Colonic mucosa (tissue), 4 donors: ENCODE data around the gene DSCAML1. TPM values are rescaled to one million over a fixed set of nuclear protein-coding genes. Genes with fewer than 3 reads are reported as not detected.

Experiments used
- DNase-seq: peaks from one replicate; pipeline ENCODE4 v3.0.0-alpha.2; 2020
- H3K27ac ChIP-seq: fragments of 200-600 bp; one replicate; pipeline ENCODE4 v1.8.0; 2021
- H3K27me3 ChIP-seq: fragments of 200-600 bp; one replicate; pipeline ENCODE4 v1.8.0; 2021
- H3K36me3 ChIP-seq: fragments of 200-600 bp; one replicate; pipeline ENCODE4 v1.8.0; 2021
- H3K4me1 ChIP-seq: fragments of 200-600 bp; one replicate; pipeline ENCODE4 v1.8.0; 2021; ENCODE audit warnings: mild to moderate bottlenecking
- H3K4me3 ChIP-seq: fragments of 200-600 bp; one replicate; pipeline ENCODE4 v1.8.0; 2021
- H3K9ac ChIP-seq, 2 donors: one replicate each; pipeline ENCODE4 v1.7.0; 2013; ENCODE audit warnings: control low read depth in 2 of 2, low read depth in 2 of 2, low read length in 2 of 2
- H3K9me3 ChIP-seq: fragments of 200-600 bp; one replicate; pipeline ENCODE4 v1.8.0; 2021
- intact Hi-C: fragments of 100-400 bp; cut with DNase I; formaldehyde crosslinking; loops from one replicate; pipeline ENCODE4 v1.14.1; 2022
- total RNA-seq, 2 donors: library from RNA; stranded (reverse); fragmentation: NEBNext Ultra II Directional in 1 of 2; extraction: Animal tissue kit (Norgen Biotek cat#: 25700) in 1 of 2; gene quantifications; one replicate each; pipeline ENCODE4 v1.2.1, GENCODE V29; 2021
- TF ChIP-seq, protein P1 (sequence below): fragments of 200-600 bp; IDR thresholded peaks from one replicate; pipeline ENCODE4 v1.8.0; 2022; ENCODE audit warnings: antibody characterized with exemption, mild to moderate bottlenecking
- donor health status: healthy.
- donor health status: DM: no; HTN: no; CAD: no.
- donor health status: DM: no; HTN: no; CAD: no.

DSCAML1 gene
- total RNA-seq, 2 donors from 2014 or later, result 1.2 to 4.3 TPM

DNA sequence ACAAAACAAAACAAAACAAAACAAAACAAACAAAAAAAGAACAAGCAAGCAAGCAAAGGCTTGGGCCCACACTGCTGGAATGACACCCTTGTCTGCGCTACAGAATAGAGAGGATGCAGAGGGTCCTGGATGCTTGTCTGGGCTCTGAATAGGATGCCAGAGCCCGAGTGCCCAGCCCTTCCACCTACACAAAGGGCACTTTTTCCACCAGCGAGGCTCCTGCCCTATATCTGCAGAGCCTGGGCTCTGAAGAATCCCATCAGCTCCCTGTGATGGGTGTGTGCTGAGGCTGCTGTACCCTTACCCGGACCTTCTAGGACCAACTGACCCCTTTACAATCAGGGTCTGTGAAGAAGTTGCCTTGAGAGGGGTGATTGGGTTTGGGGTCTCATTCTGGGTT lies 221.2 kb downstream of the DSCAML1 start:
- intact Hi-C loops, result no loop called here
- no peaks in the 10 kb centered on the region for H3K27me3 ChIP-seq
- TF ChIP-seq, protein P1, sequence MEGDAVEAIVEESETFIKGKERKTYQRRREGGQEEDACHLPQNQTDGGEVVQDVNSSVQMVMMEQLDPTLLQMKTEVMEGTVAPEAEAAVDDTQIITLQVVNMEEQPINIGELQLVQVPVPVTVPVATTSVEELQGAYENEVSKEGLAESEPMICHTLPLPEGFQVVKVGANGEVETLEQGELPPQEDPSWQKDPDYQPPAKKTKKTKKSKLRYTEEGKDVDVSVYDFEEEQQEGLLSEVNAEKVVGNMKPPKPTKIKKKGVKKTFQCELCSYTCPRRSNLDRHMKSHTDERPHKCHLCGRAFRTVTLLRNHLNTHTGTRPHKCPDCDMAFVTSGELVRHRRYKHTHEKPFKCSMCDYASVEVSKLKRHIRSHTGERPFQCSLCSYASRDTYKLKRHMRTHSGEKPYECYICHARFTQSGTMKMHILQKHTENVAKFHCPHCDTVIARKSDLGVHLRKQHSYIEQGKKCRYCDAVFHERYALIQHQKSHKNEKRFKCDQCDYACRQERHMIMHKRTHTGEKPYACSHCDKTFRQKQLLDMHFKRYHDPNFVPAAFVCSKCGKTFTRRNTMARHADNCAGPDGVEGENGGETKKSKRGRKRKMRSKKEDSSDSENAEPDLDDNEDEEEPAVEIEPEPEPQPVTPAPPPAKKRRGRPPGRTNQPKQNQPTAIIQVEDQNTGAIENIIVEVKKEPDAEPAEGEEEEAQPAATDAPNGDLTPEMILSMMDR, result no peak
- no peaks in the 10 kb centered on the region for H3K4me1 ChIP-seq
- no peaks in the 10 kb centered on the region for H3K36me3 ChIP-seq
- no peak overlapping the region for H3K9ac ChIP-seq
- H3K4me3 ChIP-seq, result no peak overlapping the region
- DNase-seq, result no peak
- no peaks in the 10 kb centered on the region for H3K9me3 ChIP-seq
- no peak overlapping the region for H3K27ac ChIP-seq

DNA sequence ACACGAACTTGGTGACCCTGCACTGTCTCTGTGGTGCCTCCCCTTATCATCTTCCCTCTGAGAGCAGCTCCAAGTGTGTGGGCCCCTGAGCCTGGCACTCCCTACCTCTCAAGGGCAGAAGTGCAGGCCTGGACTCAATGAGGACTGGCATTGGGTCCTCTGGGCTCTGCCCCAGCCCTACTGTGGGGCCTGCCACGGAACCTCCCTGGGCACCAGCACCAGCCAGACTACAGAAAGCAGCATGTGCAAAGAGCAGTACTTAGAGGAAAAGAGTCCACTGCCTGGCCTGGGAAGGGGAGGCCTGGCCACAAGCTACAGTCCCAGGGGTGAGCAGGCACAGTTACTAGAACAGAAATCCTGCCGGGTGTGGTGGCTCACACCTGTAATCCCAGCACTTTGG lies 222.5 kb downstream of the DSCAML1 start:
- DNase-seq, result no peak

DNA sequence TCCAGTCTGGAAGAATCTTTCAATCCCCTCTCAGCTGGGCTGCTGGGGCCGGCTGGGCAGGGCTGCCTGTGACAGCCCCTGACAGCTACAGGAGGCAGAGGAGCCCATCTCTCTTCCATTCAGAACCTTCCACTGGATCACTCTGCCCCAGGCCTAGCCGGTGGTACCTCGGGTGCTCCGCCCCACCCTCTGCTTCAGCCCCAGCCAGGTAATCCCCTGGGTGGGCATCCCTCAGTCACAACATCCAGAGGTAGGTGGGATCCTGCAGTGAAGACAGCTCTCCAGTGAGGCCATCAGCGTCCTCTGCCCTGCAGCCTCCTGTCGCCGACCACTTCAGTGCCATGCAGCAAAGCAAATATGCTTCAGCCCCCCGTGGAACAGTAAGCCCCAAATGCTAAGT lies 223.7 kb downstream of the DSCAML1 start:
- intact Hi-C loops, result no loop called here

More for the DNA sequence above, 222.5 kb downstream of the DSCAML1 start:
- Histone ChIP-seq H3K4me1 (no peaks in the 10 kb centered on the region), H3K36me3 (no peaks in the 10 kb centered on the region), H3K9ac (no peak overlapping the region), H3K4me3 (no peak overlapping the region), H3K9me3 (no peaks in the 10 kb centered on the region), H3K27ac (no peak overlapping the region), H3K27me3 (no peaks in the 10 kb centered on the region)
- TF ChIP-seq, protein P1, result no peak
- intact Hi-C loops, result no loop called here

DNA sequence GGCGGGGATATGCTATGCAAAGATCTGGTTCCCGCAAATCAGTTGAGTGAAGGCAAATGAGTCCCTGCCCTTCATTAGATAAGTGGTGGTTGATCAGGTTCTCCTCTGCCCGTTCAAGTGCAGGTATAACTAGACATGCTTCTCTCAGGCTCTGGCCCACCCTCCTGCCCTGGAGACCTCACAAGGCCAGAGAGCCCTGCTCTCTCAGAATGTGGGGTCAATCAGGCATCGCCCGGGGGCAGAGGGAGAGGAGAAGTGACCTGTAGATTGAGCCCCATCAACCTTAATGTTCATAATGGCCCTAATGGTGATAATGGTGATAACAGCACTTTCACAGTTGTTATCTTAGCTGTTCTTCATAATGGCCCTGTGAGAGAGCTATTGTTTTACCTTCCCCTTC lies 224.3 kb downstream of the DSCAML1 start:
- Histone ChIP-seq H3K9me3 (no peaks in the 10 kb centered on the region), H3K27me3 (no peaks in the 10 kb centered on the region), H3K4me3 (no peak overlapping the region), H3K27ac (no peak overlapping the region), H3K9ac (no peak overlapping the region), H3K4me1 (no peaks in the 10 kb centered on the region), H3K36me3 (no peaks in the 10 kb centered on the region)
- no peak for DNase-seq
- intact Hi-C loops, result no loop called here
- TF ChIP-seq, protein P1, result no peak

More for the DNA sequence above, 223.7 kb downstream of the DSCAML1 start:
- H3K9me3 ChIP-seq, result no peaks in the 10 kb centered on the region
- TF ChIP-seq, protein P1, result no peak
- DNase-seq, result no peak
- H3K27ac ChIP-seq, result no peak overlapping the region
- no peaks in the 10 kb centered on the region for H3K4me1 ChIP-seq
- no peak overlapping the region for H3K4me3 ChIP-seq
- no peak overlapping the region for H3K9ac ChIP-seq
- H3K27me3 ChIP-seq, result no peaks in the 10 kb centered on the region
- H3K36me3 ChIP-seq, result no peaks in the 10 kb centered on the region

DNA sequence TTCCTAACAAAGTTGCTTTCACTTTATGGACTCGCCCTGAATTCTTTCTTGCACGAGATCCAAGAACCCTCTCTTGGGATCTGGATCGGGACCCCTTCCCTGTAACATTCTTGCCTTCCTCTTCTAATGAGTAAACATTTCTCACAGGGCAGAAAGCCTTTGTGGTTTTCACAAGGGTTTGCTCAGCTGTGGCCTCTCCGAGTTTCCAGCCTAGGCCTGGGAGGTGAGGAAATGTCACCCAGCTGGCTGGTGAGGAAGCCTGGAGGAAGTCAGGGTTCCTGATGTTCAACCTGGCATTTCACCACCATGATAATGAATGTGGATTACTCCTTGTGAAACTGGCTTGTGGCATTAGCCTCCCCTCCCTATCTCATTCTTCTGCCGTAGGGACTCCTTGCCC lies 224.9 kb downstream of the DSCAML1 start:
- TF ChIP-seq, protein P1, result no peak
- Histone ChIP-seq H3K9me3 (no peaks in the 10 kb centered on the region), H3K27me3 (no peaks in the 10 kb centered on the region), H3K4me3 (no peak overlapping the region), H3K27ac (no peak overlapping the region), H3K4me1 (no peaks in the 10 kb centered on the region), H3K36me3 (no peaks in the 10 kb centered on the region), H3K9ac (no peak overlapping the region)
- DNase-seq, result no peak
- intact Hi-C loops, result no loop called here

DNA sequence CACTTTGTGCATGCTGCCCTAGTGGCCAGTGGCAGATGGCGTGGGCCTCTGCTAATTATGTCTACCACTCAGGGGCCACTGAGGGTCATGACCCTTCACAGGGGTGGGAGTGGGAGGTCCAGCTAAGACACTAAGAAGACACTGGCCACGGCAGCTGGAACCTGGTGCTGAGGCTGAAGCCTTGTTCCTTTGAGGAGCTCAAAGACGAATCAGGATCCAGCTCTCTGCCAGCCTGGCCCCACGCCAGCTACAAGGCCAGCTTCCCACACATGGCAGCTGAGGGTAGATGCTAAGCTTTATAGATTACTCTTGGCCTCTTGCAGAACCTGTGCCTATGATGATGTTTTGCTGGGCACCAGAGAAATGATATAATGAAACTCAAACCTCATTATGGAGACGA lies 226.3 kb downstream of the DSCAML1 start:
- Histone ChIP-seq H3K9me3 (no peaks in the 10 kb centered on the region), H3K9ac (no peak overlapping the region), H3K4me1 (no peaks in the 10 kb centered on the region), H3K4me3 (no peak overlapping the region), H3K27me3 (no peaks in the 10 kb centered on the region), H3K27ac (no peak overlapping the region), H3K36me3 (no peaks in the 10 kb centered on the region)
- TF ChIP-seq, protein P1, result no peak
- intact Hi-C loops, result no loop called here
- DNase-seq, result no peak
